HG03439 (cell line): ENCODE data around the gene PPP1R7.

Experiments
- ATAC-seq: cut with Tn5 transposase; IDR thresholded peaks from one replicate; pipeline ENCODE4 v1.9.1; 2021; ENCODE audit warnings: mild to moderate bottlenecking, moderate library complexity; ENCODE audit not compliant: unreplicated experiment

The PPP1R7 gene

GRCh38 chr2:241118737-241119505, 31.3 kb upstream of the PPP1R7 start:
- ATAC-seq = no peak

- ATAC-seq = no peak
Observed at GRCh38 chr2:241120440-241120839, 29.8 kb upstream of the PPP1R7 start.

- ATAC-seq = no peak
Observed at GRCh38 chr2:241121008-241121407, 29.3 kb upstream of the PPP1R7 start.

GRCh38 chr2:241122376-241123002, 27.8 kb upstream of the PPP1R7 start:
- no peak for ATAC-seq

- no peak for ATAC-seq
Observed at GRCh38 chr2:241123816-241124536, 26.3 kb upstream of the PPP1R7 start.

DNA sequence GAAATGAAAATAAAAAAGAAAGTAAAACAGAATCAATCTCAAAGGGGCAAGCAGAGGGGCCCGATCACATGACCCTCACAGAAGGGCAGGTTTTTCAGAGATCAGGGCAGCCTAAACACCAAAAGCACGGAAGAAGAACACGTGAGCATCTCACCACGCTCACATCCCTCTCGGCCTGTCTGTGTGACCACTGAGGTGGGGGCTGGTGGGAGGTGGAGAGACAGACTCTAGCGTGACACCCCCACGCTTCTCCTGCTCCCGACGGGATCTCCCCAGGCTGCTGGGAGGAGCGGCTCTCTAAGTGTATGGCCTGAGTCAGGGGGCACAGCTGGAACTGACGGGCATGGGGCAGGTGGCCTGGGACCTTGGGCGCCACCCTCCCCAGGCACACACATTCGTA, 24.6 kb upstream of the PPP1R7 start:
- ATAC-seq = no peak

DNA sequence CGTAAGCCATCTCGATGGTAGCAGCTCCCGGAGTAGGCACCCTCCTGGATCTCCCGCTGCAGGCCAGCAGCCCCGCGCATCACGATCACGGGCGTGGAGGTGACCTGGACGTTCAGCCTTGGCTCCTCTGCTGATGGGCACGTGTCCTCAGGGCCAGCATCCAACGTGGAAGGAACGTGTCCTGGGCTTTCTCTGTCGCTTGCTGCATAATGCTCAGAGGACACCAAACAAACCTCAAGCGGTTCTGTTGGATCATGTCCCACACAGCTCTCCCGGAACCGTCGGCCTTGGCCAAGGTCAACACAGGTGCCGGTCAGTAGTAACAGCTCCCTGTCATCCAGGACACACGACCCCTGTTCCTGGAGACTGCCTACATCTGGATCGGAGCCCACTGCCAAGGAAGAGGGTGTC, 24.1 kb upstream of the PPP1R7 start:
- ATAC-seq = no peak

DNA sequence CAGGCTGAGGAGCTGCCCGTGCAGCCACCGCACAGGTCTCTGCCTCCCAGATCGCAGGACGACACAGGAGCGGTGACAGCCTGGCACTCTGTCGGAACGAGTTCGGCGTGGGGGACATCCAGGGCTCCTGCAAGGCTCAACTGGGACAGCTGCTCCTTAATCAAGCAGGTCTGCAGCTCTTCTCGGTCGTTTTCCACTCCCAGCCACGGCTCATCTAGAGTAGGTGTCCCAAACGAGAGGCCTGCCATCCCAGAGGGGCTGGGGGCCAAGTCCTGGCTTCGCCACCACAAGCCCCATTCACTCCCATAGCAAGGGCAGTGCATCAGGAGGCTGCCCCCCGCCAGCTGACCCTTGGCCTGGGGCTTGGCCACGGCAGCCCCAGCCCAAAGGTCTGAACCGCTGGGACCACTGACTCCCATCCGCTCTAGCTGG, 23.5 kb upstream of the PPP1R7 start:
- no peak for ATAC-seq

DNA sequence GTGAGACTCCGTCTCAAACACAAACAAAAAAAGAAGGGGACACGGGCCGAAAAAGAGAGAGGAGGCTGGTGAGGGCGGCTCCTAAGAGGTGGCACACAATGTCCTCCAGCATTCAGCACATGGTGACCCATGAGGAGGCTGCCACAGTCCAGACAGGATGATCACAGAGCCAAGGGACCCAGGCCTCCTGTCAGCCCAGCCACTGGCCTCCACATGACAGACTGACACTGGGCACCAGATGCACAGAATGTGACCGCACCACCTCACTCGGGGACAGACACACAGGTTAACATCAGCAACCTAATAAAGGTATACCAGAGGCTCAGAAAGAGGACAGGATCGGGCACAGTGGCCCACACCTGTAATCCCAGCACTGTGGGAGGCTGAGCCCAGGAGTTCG, 22.0 kb upstream of the PPP1R7 start:
- no peak for ATAC-seq

DNA sequence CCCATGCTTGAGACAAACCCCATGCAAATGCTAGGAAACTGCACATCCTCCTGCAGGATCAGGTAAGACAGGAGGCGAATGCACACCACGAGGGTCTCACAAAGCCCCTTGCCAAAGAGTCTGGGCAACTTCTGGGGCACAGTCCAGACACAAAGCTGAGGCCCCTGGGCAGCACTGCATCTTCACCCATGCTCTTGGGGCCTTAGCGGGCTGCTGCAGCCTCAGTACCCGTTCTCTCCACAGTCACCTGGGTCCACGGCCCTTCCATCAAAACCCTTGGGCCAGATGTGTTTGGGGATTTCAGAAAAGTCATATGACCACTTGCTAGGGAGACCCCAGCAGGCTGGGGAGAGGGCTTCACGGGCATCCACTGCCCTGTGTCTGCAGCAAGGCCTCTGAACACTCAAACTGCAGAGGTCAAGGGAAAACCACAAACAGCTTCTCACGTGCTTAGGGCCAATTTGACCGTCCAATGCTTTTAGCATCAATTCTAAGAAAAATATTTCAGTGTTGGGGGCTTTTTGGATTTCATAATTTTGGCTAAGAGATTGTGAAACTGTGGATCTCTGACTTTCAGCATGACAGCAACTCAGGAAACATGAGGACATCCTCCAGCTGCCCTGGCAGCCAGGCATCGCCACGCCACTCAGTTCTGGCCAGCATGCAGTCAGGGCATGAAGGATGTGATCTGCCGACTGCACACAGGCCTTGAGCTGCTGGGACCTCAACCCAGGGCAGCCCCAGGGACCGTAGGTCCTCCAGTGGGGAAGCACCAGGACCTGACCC, 21.0 kb upstream of the PPP1R7 start:
- no peak for ATAC-seq

DNA sequence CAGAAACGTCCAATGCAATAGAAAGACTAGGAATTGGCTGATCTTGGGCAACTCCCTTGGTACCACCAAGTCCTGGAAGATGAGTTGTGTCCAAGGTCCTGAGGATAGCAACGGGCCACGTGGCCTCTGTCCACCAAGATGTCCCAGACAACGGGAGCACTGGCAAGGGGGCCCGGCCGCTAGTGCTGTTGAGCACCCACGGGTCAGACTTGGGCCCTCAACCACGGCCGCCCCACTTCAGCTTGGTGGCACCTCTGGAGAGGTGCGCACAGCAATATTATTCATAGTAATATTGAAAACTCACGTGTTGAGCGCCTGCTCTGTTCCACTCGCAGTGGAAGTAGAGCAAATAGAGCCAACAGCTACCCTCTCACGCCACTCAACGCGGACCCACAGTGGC, 20.0 kb upstream of the PPP1R7 start:
- ATAC-seq = no peak

- no peak for ATAC-seq
Observed at GRCh38 chr2:241131531-241131930, 18.7 kb upstream of the PPP1R7 start.

DNA sequence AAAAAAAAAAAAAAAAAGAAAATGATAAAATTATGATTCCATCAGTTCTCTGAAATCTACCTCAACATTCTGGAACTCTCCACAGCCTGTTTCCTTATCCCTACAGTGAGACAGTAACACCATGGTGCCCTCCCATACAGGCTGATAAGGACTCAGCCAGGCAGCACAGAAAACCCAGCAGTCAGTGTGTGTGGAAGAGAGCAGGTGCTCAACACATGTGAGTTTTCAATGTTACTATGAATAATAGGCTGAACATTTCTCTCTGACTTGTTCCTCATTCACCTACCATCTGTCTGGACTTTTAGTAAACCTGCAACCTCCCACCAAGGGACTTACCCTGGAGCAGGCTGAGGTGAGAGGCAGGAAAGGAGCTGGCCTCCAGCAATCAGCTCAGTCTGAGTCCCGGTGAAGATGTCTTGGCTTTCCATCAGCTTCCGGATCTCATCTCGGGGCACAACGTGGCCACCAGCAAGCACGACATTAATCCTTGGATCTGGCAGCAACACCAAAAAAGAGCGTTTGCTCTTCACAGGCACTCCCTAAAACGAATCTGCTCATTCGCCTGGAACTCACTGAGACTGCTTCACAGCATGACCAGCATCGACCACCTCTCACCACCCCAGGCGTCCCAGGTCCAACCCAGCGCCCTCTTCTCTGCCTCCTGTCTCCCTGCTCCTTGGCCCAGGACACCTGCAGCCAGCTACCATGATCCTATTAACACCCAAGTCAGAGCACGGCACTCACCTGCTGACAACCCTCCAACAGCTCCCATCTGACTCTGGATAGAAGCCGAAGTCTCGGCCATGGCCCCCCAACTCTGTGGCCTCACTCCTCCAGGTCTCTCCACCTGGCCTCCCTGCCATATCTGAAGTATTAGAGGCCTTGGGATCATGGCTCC, 17.5 kb upstream of the PPP1R7 start:
- ATAC-seq = no peak

- ATAC-seq = no peak
Observed at GRCh38 chr2:241133436-241133820, 16.8 kb upstream of the PPP1R7 start.

GRCh38 chr2:241134711-241135110, 15.6 kb upstream of the PPP1R7 start:
- no peak for ATAC-seq

DNA sequence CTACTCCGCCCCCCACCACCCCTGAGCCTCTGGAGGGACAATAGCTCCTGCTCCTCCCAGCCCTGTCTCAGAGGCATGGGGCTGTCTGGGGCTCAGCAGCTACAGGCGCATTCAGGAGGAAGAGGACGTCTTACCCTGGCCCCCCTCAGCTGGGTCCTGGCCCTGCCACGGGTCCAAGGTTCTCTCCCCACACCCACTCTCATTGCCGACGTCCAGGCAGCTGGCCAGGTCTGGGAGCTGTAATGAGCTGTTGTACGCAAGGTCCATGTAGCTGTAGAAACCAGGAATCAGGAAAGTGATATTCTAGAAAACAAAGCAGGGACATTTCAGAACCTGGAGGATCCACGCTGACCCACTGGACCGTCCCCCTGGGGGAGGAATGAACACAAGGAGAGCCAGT, 14.5 kb upstream of the PPP1R7 start:
- ATAC-seq = no peak

DNA sequence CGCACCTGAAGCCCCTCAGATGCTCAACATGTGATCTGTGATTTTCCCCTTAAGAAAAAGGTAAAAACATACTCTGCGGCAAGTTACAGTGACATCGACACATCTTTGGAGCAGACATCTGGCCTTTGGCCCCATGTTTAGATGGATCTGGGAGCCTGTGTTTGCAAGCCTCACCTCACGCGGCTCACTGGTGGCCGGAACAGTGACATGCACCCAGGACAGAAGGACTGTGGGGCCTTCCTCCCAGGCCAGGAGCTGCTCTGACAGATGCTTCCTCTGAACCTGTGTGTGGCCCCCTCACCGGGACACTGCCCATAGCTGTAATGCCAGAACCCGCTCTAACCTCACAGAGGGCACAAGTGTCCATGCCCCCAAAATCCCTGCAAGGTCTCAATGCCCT, 14.1 kb upstream of the PPP1R7 start:
- no peak for ATAC-seq

DNA sequence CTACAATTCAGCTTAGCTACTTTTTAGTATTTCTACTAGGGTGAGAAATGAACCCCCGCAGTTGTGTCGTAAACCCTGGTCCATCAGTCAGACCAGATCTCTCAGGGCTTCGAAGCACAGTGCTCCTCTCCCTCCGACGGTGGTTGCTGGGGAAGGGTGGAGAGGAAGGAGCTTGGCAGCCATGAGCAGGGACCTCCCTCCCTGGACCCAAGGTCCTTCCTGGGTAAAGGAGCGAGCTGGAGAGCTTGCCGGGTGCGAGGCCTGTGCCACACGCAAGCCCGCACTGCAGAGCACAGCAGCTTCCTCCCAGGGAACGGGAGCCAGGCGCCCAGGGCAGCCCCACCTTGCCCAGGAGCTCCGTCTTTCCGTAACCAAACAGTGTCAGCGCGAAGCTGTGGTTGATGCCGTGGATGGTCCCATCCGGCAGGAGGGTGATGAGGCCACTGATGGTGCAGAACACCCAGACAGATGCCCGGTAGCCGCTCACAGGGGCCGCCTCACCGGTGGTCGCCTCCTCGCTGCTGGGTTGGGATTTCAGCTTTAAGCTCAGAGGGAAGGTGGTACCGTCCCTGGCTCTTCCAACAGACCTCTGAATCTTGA, 13.5 kb upstream of the PPP1R7 start:
- ATAC-seq = no peak

DNA sequence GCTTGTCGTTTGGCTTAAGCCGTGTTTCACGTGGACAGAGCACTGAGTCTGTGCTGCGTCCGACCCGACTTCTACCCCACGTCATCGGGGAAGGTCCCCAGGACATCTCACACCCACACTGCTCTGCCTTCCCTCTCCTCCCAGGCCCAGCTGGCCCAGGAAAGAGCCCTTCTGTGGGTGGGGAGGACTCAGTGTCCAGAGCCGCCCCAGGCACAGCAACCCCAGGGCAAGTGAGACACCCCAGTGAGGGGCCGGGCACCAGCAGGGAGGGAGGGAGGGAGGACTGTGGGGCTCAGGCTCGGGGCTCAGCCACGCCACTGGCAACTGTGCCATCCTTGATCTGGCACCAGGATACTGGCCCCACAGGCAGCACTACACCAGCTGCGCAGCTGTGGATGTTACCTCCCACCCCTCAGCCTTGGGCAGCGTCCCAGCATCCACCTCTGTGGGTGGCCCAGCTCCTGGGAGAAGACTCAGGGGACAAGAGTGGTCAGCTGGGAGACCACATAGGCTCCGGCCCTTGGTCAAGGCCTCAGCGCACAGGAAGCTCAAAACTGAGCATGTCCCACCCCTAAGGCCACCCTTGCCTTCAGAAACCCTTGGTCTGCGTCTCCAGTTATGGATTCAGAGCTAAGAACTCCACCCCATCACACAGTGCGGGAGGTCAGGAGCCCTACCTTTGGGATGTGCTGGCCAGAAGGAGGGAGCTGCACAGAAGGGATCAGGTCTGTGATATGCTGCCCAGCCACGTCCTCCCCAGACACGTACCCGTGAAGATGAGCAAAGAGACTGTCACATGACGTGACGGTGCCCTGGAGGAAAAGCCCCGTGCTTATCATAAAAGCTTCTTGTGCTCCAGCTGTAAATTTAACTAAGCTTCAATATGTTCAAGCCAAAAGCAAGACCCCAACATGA, 12.7 kb upstream of the PPP1R7 start:
- no peak for ATAC-seq
